HG03565 (cell line): ENCODE results near the gene ORC4.

ENCODE experiments used
- ATAC-seq: cut with Tn5 transposase; IDR thresholded peaks from one replicate; pipeline ENCODE4 v1.9.1; 2021; ENCODE audit warnings: mild to moderate bottlenecking, moderate library complexity; ENCODE audit not compliant: unreplicated experiment

The ORC4 gene

DNA sequence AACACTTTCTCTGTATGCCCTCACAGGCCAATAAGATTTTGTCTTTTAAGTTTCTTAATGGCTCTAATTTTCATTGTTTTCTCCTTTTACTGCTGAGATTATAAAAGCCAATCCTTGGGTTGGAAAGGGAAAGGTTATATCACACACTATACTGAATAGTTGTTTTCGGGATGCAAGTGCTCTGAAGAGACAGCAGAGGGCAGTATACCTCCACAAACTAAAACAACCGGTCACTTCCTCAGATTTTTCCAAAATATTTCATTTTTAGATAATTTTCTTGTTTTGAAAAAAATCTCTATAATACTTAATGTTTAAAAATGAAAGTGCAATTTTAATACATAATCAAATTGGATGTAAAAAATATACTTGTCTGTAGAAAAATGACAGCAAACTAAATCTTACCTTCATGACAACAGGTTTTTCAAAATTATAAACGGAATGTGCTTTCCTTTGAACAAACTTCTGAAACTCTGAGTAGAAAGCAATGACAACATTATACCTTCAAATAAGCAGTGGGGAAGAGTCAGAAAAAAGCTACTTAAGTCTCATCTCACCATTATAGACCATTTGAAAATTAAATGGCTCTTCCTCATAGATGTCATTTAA is 82.7 kb downstream of the ORC4 start:
- no peak for ATAC-seq

DNA sequence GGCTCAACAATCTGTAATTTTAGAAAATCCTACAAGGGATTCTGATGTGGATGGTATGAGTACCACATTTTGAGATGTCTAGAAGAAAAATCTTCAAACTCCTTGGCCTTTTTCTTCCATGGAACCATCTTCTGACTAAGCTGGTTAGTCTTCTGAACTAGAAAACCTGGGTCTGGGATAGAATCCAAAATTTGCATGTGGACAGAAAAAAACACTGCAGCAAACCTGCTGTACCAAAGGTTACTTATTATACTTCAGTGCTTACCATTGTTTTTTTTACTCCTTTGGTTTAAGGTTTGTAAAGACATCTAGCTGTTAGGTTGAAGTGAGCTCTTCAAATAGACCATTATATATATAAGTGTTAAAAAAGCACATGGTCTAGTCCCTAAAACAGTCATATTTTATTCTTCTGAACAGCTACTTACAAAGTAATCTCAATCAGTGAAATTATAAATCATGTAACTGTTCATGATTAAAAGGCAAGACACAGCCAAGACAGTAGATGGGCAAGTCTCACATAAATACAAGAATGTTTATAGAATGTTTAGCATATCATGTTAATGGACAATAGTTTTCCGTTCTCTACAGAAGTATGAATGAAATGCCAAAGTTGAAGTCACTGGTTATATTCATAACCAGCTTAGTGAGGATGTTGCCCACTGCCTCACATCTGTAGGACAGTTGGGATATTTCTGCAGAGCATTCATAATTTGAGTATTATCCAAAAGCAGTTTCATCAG is 85.5 kb downstream of the ORC4 start:
- ATAC-seq: no peak

DNA sequence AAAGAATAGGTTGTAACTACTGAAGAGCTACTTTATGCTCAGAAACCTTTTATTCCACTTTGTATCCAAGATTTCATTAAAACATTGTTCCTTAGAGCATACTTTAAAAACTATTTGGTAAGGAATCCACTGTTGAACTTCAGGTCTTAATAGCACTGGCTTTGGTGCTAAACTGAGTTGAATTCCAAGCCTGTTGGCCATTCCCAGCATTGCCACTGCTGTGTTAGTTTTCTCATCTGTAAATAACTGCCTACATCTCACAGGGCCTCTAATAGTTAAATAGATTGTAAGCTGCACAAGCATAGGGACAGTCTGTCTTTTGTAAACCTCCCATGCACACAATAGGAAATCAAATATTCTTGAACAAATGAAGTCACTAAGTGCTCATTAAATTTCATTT is 86.6 kb downstream of the ORC4 start:
- no peak for ATAC-seq

DNA sequence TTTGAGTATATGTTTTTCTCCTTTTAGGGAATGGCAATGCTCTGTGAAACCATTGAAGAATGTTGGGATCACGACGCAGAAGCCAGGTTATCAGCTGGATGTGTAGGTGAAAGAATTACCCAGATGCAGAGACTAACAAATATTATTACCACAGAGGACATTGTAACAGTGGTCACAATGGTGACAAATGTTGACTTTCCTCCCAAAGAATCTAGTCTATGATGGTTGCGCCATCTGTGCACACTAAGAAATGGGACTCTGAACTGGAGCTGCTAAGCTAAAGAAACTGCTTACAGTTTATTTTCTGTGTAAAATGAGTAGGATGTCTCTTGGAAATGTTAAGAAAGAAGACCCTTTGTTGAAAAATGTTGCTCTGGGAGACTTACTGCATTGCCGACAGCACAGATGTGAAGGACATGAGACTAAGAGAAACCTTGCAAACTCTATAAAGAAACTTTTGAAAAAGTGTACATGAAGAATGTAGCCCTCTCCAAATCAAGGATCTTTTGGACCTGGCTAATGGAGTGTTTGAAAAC is 93.4 kb downstream of the ORC4 start:
- no peak for ATAC-seq

DNA sequence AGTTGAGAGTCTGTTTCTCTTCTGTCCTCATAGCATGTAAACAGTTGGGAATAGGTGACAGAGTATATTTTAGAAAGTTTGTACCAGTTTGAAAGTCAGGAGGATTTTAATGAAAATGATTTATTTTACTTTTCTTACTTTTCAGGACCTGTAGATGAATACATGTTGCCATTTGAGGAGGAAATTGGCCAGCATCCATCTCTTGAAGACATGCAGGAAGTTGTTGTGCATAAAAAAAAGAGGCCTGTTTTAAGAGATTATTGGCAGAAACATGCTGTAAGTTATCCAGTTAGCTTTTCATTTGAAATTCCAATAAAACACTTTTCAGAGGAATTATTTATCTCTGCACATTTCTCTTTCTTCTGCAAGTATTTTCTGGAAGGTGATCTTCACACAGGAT is 94.7 kb downstream of the ORC4 start:
- ATAC-seq: no peak

DNA sequence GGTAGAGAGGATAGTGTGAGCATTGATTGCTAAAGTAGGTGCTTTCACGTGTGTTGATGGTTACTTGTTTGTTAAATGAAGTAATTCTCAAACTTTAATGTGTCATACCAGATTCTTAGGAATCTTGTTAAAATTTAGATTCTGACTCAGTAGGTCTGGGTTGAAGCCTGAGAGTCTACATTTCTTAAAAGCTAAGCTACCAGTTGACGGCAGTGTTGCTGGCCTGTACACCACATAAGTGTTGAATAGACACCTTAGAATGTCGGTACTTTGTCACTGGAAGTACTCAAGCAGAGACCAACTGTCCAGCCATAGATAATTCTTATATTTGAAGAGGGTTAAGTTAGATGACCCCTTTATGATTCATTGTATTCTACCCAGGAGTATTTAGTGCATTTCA is 95.9 kb downstream of the ORC4 start:
- ATAC-seq: no peak

DNA sequence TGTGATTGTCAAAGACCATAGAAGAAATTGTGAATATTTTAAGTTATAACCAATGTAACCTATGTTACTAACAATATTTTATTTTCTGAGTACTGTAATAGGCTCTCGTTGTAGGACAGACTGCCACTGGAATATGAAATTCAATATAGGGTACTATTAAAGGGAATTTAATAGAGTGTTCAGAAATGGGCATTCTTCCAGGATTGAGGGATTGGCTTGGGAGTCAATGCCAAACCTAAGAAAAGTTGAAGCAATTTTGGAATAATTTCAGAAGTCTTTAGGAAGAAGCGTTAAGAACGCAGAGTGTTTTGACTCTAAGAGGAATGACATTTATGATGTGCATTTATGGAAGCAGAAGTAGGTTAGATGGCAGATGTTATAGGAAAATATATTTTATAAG is 96.7 kb downstream of the ORC4 start:
- no peak for ATAC-seq

DNA sequence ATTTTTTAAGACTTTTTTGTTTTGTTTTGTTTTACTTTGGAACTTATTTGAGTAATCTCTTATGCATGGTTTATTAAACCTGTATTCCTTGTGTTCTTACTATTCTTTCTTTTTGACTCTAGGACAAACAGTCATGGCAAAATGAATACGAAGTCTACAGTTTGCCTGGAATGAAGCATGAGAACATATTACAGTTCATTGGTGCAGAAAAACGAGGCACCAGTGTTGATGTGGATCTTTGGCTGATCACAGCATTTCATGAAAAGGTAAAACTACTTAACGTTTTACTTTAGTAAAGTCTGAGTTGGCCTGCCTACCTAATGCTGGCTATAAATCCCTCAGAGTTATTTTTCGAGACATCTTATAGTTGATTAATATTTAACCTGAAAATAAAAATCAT is 103.4 kb downstream of the ORC4 start:
- no peak for ATAC-seq

DNA sequence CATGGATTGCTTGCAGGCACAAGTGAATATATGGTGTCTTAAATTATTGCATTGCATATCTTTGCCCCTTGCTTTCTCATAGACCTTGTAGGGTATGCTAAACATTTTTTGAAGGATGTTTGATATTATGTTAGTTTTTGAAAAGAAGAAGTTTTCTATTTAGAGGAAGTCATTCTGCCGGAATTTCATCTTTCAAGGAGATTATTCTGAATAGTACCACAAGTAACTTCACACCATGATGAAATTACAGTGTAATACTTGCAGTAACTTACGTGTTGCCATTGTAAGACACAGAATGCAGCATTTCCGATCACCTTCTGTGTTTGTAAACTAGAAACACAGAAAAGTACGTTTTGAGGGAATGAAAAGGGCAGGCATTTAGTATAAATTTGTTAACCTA is 103.8 kb downstream of the ORC4 start:
- ATAC-seq: no peak

DNA sequence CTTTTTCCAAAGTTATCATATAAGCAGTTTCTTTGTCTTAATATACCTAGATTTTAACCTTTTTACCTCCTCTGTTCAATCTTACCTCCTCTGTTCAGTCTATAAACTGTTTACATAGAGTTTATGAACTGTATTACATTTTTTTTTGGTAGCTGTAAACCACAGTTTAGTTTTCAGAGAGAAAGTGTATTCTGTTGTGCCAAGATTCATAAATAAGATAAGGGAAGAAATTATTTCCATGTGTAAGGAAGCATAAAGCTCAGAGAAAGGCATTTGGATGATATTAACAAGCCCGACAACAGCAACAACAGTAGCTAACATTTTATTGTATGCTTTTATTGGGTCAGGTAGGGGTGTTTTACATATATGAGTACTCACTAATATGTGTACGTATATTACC is 104.5 kb downstream of the ORC4 start:
- ATAC-seq: no peak

DNA sequence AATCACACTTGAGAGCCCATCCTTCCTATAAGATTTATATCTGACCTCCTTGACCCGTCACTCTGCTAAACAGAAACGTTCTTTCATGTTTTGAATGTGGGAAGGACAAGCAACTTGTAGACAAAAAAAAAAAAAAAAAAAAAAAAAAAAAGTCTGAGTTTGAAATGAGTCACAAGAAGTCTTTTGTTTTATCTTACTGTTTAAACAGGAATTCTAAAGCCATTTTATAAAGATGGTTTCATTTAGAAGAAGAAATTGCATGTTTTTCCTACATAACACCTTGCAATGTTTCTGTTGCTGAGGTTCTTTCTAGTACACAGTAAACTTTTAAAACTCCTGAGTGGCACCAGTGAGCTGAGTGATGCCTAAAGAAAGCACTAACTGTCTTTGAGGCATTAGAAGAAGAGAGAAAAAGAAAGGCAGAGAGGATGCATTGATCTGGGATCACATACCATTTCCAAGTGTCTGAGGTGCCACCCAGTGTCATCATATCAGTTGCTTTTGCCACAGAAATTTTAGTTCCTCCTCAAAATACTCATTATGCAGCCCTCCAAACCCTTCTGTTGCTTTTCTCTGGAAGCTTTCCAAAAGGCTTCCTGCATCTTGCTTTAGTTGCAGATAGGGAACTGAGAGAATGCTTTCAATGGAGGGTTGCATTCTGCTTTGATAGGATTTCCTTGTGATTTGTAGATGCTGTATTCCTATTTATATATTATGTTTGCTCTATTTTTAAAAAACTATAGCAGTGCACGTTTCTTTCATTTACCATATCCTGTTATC is 106.6 kb downstream of the ORC4 start:
- no peak for ATAC-seq

DNA sequence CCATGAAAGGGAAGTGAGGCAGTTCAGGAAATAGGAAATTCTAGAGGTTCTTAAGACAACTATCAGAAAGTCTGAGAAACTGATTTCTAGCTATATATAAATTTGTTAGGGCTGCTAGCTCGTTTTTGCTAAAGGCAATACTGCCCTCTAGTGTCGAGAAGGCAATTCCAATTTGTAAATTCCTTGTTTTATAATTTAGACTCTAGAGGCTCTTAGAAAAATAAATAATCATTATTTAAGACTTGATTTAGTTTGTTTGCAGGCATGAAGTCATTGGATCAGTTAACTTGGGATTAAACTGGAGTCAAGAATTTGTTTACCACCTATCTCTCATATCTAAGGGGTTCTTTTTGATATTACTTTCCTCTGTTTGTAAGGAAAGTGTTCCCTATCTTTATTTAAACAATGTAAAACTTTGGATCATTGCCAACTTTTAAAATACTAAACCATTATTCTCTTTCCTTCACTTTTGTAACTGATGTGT is 109.5 kb downstream of the ORC4 start:
- ATAC-seq: no peak

DNA sequence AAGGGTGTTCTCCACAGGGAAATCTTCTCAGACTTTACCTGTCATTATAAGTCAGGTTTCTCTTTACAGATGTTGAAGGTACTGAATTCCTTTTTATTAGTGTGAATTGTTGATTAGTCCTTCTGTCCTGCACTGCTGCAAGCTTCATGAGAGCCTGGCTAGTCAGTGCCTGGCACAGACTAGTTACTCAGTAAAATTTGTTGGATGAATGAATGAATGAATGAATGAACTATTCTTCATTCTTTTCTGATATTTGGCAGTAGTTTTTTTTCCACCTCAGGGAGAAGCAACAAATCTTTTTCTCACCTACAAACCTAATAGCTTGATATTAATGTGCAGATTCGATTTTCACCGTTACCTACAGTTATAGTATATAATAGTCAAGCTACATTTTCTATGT is 111.4 kb downstream of the ORC4 start:
- ATAC-seq: no peak

DNA sequence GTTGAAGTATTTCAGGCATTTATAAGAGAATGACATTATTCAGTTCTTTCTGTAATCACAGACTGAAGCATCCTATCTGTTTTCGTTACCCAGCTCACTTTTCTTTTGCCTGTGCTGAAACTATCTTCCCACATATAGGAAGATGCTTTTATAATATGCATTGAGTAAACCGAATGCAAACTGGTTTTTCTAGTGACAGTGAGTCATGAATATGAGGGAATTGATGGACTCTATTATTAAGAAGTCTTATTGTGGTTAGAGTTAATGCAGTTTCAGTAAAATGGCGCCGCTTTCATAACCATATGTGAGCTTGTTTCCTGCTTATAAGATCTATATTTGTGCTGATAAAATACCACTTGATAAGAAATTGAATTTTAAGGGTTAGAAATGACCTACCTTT is 116.5 kb downstream of the ORC4 start:
- ATAC-seq: no peak

DNA sequence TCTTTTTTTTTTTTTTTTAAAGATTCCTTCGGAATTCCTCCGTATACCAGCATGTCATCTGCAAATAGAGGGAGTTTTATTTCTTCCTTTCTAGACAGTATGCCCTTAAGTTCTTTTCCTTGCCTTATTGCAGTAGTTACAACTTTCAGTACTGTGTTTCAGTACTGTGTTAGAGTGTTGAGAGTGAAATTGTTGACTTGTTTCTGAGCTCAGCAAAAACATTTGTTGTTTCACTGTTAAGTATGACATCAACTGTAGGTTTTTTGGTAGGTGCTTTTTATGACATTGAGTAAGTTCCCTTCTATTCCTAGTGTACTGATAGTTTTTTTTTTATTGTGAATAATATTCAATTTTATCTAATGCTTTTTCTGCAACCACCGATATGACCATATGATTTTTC is 131.9 kb downstream of the ORC4 start:
- ATAC-seq: no peak

DNA sequence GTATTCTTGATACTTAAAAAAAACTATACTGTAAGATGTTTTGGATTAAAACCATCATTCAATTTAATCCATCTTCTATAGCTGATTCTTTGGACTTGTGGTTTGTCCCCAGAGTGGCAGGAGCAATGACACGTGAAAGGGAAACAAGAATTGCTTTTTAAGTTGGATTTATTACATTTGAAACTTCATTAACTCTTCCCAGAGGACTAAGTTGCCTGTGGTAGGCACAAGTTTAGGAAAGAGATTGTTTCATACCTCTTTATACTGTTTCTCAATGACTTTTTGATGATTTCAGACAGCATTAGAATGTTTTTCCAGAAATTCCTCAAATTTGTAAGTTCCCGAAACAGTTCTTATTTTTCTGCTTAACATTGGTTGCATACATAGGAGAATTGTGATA is 134.4 kb downstream of the ORC4 start:
- no peak for ATAC-seq

DNA sequence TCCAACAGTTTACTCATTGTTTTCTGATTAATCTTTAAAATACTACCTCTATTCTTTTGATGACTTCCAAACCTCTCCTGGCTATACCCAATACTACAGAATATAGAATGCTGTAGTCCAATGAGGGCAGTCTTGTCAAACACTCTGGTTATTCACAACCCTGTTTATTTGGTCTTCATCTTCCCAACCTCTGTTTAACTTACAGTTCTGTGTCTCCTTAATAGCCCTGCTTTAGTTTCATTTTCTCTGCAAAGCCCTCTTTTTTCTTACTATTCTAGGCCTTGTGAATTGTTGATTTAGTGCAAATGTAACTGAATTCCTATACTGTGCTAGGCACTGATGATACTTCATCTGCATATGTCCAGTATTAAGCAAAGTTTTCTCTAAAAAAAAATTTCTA is 135.7 kb downstream of the ORC4 start:
- no peak for ATAC-seq

DNA sequence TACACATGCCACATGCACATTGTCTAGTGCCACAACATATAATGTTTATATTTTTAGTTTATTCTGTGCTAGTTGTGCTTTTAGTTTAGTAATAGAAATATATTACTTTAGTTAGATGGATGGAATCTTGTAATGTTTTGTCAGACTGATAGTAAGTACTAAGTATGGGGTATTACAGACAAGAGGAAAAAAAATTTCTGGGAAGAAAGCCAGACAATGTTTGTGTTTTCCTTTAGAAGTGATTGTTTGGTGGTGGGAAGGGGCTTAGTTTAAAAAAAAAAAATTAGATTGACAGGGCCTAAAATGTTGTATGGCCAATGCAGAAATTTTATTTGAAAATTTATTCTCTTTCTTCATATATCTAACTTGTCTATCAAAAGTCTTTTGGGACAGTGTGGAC is 137.9 kb downstream of the ORC4 start:
- no peak for ATAC-seq
